ENCODE data around the gene TK2.

Gene TK2

DNA sequence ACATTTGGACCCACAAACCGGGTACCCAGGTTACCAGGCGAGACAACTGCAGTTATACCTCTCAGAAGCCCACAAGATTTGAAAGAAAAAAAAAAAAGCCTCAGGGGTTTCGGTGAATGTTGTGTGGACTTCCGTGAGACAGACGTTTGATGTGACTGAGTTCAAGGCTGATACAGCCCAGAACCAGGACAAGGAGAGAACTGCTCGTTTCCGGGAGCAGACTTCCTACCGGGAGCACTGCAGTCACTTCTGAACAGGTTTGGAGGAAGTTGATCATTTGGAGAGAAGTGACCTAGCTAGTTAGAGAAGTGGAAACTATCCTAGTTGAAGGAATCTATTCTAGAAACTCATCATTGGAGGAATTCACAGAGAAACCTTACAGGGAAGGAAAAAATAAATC is 3.3 kb upstream of the TK2 start:
- TF ChIP-seq, protein P1, sequence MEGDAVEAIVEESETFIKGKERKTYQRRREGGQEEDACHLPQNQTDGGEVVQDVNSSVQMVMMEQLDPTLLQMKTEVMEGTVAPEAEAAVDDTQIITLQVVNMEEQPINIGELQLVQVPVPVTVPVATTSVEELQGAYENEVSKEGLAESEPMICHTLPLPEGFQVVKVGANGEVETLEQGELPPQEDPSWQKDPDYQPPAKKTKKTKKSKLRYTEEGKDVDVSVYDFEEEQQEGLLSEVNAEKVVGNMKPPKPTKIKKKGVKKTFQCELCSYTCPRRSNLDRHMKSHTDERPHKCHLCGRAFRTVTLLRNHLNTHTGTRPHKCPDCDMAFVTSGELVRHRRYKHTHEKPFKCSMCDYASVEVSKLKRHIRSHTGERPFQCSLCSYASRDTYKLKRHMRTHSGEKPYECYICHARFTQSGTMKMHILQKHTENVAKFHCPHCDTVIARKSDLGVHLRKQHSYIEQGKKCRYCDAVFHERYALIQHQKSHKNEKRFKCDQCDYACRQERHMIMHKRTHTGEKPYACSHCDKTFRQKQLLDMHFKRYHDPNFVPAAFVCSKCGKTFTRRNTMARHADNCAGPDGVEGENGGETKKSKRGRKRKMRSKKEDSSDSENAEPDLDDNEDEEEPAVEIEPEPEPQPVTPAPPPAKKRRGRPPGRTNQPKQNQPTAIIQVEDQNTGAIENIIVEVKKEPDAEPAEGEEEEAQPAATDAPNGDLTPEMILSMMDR (IDR thresholded peaks at IDR 0.05; ENCODE audit: low read depth, low read length) = no peak
- peak overlapping the region; percentile 79 to 83 for H3K4me3 ChIP-seq (replicated peaks in 1 of 2; ENCODE audit: low read depth in 2 of 2, low read length in 2 of 2)
- peak in 1 of 2 donors; percentile 19 for DNase-seq (ENCODE audit: low read depth in 2 of 2)

DNA sequence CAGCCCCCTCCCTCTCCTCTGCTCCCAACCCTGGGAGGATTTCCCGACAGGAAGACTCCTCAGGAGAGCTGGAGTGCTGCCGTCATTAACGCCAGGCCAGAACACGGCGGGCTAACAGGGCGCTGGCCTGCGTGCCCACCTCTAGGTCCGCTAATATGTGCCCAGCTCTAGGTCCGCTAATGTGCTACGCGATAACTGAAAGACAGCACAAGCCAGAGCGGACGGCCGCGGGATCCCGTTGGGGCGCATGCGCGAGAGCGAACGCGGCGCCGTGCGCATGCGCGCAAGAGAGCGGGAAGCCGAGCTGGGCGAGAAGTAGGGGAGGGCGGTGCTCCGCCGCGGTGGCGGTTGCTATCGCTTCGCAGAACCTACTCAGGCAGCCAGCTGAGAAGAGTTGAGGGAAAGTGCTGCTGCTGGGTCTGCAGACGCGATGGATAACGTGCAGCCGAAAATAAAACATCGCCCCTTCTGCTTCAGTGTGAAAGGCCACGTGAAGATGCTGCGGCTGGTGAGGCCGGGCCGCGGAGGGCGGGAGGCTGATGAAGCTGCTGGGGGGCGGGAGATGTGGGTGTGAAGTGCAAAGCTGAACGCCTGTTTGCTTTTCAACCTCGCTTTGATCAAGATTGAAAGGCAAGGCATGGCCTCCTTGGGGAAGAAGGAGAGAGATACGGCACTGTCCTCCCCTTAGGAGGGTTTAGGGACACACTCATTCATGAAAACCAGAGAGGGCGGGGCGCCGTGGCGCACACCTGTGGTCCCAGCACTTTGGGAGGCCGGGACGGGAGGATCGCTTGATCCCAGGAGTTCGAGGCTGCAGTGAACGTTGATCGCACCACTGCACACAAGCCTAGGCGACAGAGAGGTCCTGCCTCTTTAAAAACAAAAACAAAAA is 2.6 kb upstream of the TK2 start, which contains the start of gene CKLF:
Gene CKLF, plus strand, starts transcription at position 291 of the 892 bp plus-strand sequence. Its CDS starts 140 bp downstream, at position 431.
- H3K4me3 ChIP-seq (replicated peaks in 1 of 2; ENCODE audit: low read depth in 2 of 2, low read length in 2 of 2) = peak within 1 kb of the TSS; percentile 79 to 83
- TF ChIP-seq, protein P1 (IDR thresholded peaks at IDR 0.05; ENCODE audit: low read depth, low read length) = no peak
- peak; percentile 89 to 92 for DNase-seq (ENCODE audit: low read depth in 2 of 2)

DNA sequence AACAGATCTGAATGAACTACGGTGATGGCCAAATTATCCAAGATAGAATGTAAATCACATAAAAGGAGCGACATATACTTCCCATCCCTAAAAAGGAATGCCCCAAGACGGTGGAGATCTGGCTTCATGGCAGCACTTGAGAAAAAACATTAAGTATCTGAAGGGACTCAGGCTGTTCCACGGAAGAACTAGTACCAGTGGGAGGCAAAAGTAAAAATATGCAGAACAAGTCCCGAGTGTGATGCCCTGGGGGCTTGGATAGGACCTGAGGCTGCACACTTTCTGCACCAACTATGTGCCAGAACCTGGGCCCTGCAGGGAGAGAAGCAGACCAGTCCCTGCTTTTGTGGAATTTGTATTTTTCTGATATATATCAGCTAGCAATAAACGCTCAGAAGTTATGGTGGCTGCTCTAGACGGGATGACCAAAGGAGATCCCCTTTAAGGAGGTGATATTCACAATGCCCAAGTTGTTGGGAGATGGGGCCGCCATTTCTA is 1.9 kb upstream of the TK2 start:
- H3K4me3 ChIP-seq (replicated peaks in 1 of 2; ENCODE audit: low read depth in 2 of 2, low read length in 2 of 2) = peak overlapping the region; percentile 79 to 83
- no peak for DNase-seq (ENCODE audit: low read depth in 2 of 2)
- TF ChIP-seq, protein P1 (IDR thresholded peaks at IDR 0.05; ENCODE audit: low read depth, low read length) = no peak

DNA sequence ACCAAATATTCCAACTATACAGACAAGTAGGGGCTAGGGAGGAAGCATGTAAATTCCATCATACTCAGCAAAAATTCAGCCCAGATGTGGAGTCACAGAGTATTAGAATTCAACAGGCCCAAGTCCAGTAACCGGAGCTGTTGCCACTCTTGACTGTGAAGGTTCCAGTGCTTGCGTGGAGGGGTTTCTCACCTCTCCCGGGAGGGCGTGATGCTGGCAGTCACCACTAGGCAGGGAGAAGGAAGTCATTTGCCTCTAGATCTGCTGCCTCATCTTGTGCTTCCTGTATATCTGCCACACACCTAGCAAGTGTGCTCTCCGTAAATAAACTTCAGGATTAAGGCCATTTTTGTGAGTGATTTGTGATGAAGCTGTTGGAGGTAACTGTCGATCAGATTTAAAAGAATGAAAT is 1.4 kb upstream of the TK2 start:
- TF ChIP-seq, protein P1 (IDR thresholded peaks at IDR 0.05; ENCODE audit: low read depth, low read length) = peak; percentile 30
- DNase-seq (ENCODE audit: low read depth in 2 of 2) = peak in 1 of 2 donors; percentile 18
- no peak overlapping the region for H3K4me3 ChIP-seq (replicated peaks in 1 of 2; ENCODE audit: low read depth in 2 of 2, low read length in 2 of 2)

DNA sequence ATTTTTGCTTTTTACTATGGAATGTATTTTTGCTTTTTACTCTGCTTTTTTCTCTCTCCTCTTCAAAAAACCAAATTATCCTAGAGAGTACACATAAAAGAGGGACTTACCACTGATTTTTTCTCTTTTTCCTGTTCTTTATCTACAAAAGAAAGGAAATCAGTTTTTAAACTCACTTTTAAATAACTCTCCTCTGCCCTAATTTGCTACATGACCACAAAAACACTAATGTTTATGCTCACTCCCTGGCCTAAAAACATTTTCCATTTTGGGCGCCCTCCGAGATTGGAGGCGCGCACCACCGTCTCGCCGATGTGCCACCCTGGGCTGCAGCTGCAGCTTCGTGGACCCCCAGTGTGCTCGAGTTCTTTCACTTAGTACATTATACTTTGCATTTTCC is 1.1 kb downstream of the TK2 start:
- TF ChIP-seq, protein P1 (IDR thresholded peaks at IDR 0.05; ENCODE audit: low read depth, low read length) = no peak
- H3K4me3 ChIP-seq (replicated peaks in 1 of 2; ENCODE audit: low read depth in 2 of 2, low read length in 2 of 2) = peak overlapping the region; percentile 63 to 71
- no peak for DNase-seq (ENCODE audit: low read depth in 2 of 2)

DNA sequence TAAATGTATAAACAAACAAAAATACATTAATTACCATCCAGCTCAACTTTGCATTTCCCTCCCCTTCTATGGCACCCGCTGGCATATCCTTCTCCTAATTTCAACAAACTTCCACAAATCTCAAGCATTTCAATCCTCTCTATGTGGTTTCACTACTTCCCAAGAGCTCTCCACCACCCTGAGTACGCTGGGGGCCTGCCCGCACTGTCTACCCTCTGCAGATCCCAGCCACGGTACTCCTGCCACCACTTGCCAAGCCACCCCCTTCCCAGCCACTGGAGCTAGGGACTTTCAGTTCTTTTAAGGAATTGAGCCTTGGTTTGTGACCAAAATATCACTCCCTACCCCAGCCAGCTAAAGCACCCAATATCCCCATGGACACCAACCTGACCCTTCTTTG is 1.9 kb downstream of the TK2 start:
- TF ChIP-seq, protein P1 (IDR thresholded peaks at IDR 0.05; ENCODE audit: low read depth, low read length) = no peak
- no peak for DNase-seq (ENCODE audit: low read depth in 2 of 2)
- no peak overlapping the region for H3K4me3 ChIP-seq (replicated peaks in 1 of 2; ENCODE audit: low read depth in 2 of 2, low read length in 2 of 2)

Measured in cardiac fibroblast (primary cell).